ENCODE results near the gene OR2T29. TPM values are rescaled to one million over a fixed set of nuclear protein-coding genes. Genes with fewer than 3 reads are reported as not detected.

OR2T29 gene
- total RNA-seq, 1 donor from 2014 or later, result not detected

Other genes starting within 250 kb of the OR2T29 start
- not detected in 2 replicates for gene OR2M7, start 238.2 kb downstream of the OR2T29 start, total RNA-seq
- not detected in 2 replicates for gene OR14C36, start 214.0 kb downstream of the OR2T29 start, total RNA-seq
- gene OR2T4, start 201.1 kb downstream of the OR2T29 start, total RNA-seq, result not detected in 2 replicates
- not detected in 2 replicates for gene OR2T6, start 187.0 kb downstream of the OR2T29 start, total RNA-seq
- gene OR2T1, start 159.7 kb downstream of the OR2T29 start, total RNA-seq, result not detected in 2 replicates
- not detected in 2 replicates for gene OR2T2, start 117.1 kb downstream of the OR2T29 start, total RNA-seq
- not detected in 2 replicates for gene OR2T3, start 89.4 kb downstream of the OR2T29 start, total RNA-seq
- gene OR2T5, start 74.2 kb downstream of the OR2T29 start, total RNA-seq, result not detected in 2 replicates
- not detected in 2 replicates for gene OR2G6, start 54.7 kb downstream of the OR2T29 start, total RNA-seq
- not detected in 2 replicates for gene OR2T34, start 12.0 kb upstream of the OR2T29 start, total RNA-seq
- gene OR2T10, start 34.9 kb upstream of the OR2T29 start, total RNA-seq, result not detected in 2 replicates
- gene OR2T11, start 72.3 kb upstream of the OR2T29 start, total RNA-seq, result not detected in 2 replicates
- gene OR2T35, start 82.5 kb upstream of the OR2T29 start, total RNA-seq, result not detected in 2 replicates
- not detected in 2 replicates for gene OR2T27, start 92.8 kb upstream of the OR2T29 start, total RNA-seq
- gene OR14I1, start 140.0 kb upstream of the OR2T29 start, total RNA-seq, result not detected in 2 replicates
- not detected in 2 replicates for gene LYPD8, start 193.0 kb upstream of the OR2T29 start, total RNA-seq

All from astrocyte (in vitro differentiated cells and primary cell).